Memory B cell (primary cell): Measurements from ENCODE around the gene TNKS1BP1.

ENCODE experiments used
- ATAC-seq: fragments of 150-1000 bp; cut with Tn5 transposase; 2 replicates; pipeline ENCODE4 v1.10.0; 2021; ENCODE audit warnings: low read depth, mild to moderate bottlenecking, moderate library complexity
- DNase-seq, 2 donors: peaks; one replicate each; pipeline ENCODE4 v3.0.0; 2022; ENCODE audit warnings: low spot score in 2 of 2
- H3K27ac Mint-ChIP-seq: one replicate; pipeline ENCODE4 v1.8.0; 2022; ENCODE audit warnings: mild to moderate bottlenecking, moderate library complexity, mixed read lengths
- H3K27me3 Mint-ChIP-seq: one replicate; pipeline ENCODE4 v1.8.0; 2022; ENCODE audit warnings: mixed read lengths
- H3K36me3 Mint-ChIP-seq: one replicate; pipeline ENCODE4 v1.8.0; 2022; ENCODE audit warnings: mild to moderate bottlenecking, mixed read lengths
- H3K4me1 Mint-ChIP-seq: one replicate; pipeline ENCODE4 v1.8.0; 2022; ENCODE audit warnings: mixed read lengths
- H3K4me3 Mint-ChIP-seq: one replicate; pipeline ENCODE4 v1.8.0; 2022; ENCODE audit warnings: mild to moderate bottlenecking, moderate library complexity, mixed read lengths
- H3K9me3 Mint-ChIP-seq: one replicate; pipeline ENCODE4 v1.8.0; 2022; ENCODE audit warnings: mixed read lengths

TNKS1BP1 gene

GRCh38 chr11:57318178-57318577, 6.6 kb downstream of the TNKS1BP1 start:
- Mint-ChIP-seq H3K27ac (no peak overlapping the region), H3K4me1 (peaks cover 12% of the 10 kb centered on the region), H3K4me3 (no peak overlapping the region), H3K27me3 (no peaks in the 10 kb centered on the region), H3K9me3 (no peaks in the 10 kb centered on the region), H3K36me3 (peaks cover 11% of the 10 kb centered on the region)
- no peak for DNase-seq
- ATAC-seq, result no peak

GRCh38 chr11:57316017-57316416, 8.7 kb downstream of the TNKS1BP1 start:
- Mint-ChIP-seq H3K4me3 (no peak overlapping the region), H3K9me3 (no peaks in the 10 kb centered on the region), H3K27me3 (peaks cover 4% of the 10 kb centered on the region), H3K27ac (no peak overlapping the region), H3K4me1 (peaks cover 6% of the 10 kb centered on the region), H3K36me3 (peaks cover 13% of the 10 kb centered on the region)
- DNase-seq (no peak), ATAC-seq (no peak)

- no peak for DNase-seq
- H3K27ac Mint-ChIP-seq, result no peak overlapping the region
- no peak for ATAC-seq
Measured at GRCh38 chr11:57315491-57315890, 9.3 kb downstream of the TNKS1BP1 start.

GRCh38 chr11:57314221-57314973, 10.4 kb downstream of the TNKS1BP1 start:
- Mint-ChIP-seq H3K36me3 (peaks cover 17% of the 10 kb centered on the region), H3K9me3 (no peaks in the 10 kb centered on the region), H3K4me1 (peaks cover 5% of the 10 kb centered on the region), H3K27me3 (peaks cover 4% of the 10 kb centered on the region), H3K4me3 (no peak overlapping the region), H3K27ac (no peak overlapping the region)
- no peak for DNase-seq
- ATAC-seq, result no peak

More at GRCh38 chr11:57315491-57315890, 9.3 kb downstream of the TNKS1BP1 start:
- peaks cover 5% of the 10 kb centered on the region for H3K4me1 Mint-ChIP-seq
- no peak overlapping the region for H3K4me3 Mint-ChIP-seq
- peaks cover 4% of the 10 kb centered on the region for H3K27me3 Mint-ChIP-seq
- peaks cover 11% of the 10 kb centered on the region for H3K36me3 Mint-ChIP-seq
- no peaks in the 10 kb centered on the region for H3K9me3 Mint-ChIP-seq

GRCh38 chr11:57313788-57314135, 11.0 kb downstream of the TNKS1BP1 start:
- Mint-ChIP-seq H3K9me3 (no peaks in the 10 kb centered on the region), H3K4me1 (peaks cover 3% of the 10 kb centered on the region), H3K27ac (no peak overlapping the region), H3K36me3 (peaks cover 16% of the 10 kb centered on the region), H3K27me3 (peaks cover 4% of the 10 kb centered on the region), H3K4me3 (no peak overlapping the region)
- DNase-seq, result no peak
- ATAC-seq, result no peak

- peaks cover 3% of the 10 kb centered on the region for H3K4me1 Mint-ChIP-seq
- H3K27me3 Mint-ChIP-seq, result peaks cover 4% of the 10 kb centered on the region
- DNase-seq (no peak), ATAC-seq (no peak)
- H3K27ac Mint-ChIP-seq, result no peak overlapping the region
- no peaks in the 10 kb centered on the region for H3K9me3 Mint-ChIP-seq
- no peak overlapping the region for H3K4me3 Mint-ChIP-seq
- peaks cover 16% of the 10 kb centered on the region for H3K36me3 Mint-ChIP-seq
Measured at GRCh38 chr11:57313071-57313787, 11.5 kb downstream of the TNKS1BP1 start.

GRCh38 chr11:57312511-57313021, 12.2 kb downstream of the TNKS1BP1 start:
- peaks cover 14% of the 10 kb centered on the region for H3K36me3 Mint-ChIP-seq
- H3K27ac Mint-ChIP-seq, result no peak overlapping the region
- H3K4me1 Mint-ChIP-seq, result peaks cover 3% of the 10 kb centered on the region
- ATAC-seq (no peak), DNase-seq (no peak)
- H3K9me3 Mint-ChIP-seq, result no peaks in the 10 kb centered on the region
- H3K4me3 Mint-ChIP-seq, result no peak overlapping the region
- peaks cover 4% of the 10 kb centered on the region for H3K27me3 Mint-ChIP-seq

- Mint-ChIP-seq H3K36me3 (peaks cover 14% of the 10 kb centered on the region), H3K27me3 (peaks cover 4% of the 10 kb centered on the region), H3K27ac (no peak overlapping the region), H3K4me3 (no peak overlapping the region), H3K4me1 (peaks cover 7% of the 10 kb centered on the region), H3K9me3 (no peaks in the 10 kb centered on the region)
- ATAC-seq (peak; percentile 37), DNase-seq (no peak)
Measured at GRCh38 chr11:57311109-57311936, 13.4 kb downstream of the TNKS1BP1 start.

- no peak overlapping the region for H3K27ac Mint-ChIP-seq
- no peaks in the 10 kb centered on the region for H3K9me3 Mint-ChIP-seq
- DNase-seq (no peak), ATAC-seq (no peak)
- peaks cover 7% of the 10 kb centered on the region for H3K4me1 Mint-ChIP-seq
- no peak overlapping the region for H3K4me3 Mint-ChIP-seq
- peaks cover 14% of the 10 kb centered on the region for H3K36me3 Mint-ChIP-seq
- peaks cover 4% of the 10 kb centered on the region for H3K27me3 Mint-ChIP-seq
Measured at GRCh38 chr11:57310630-57311086, 14.1 kb downstream of the TNKS1BP1 start.

GRCh38 chr11:57310091-57310490, 14.7 kb downstream of the TNKS1BP1 start:
- ATAC-seq (no peak), DNase-seq (no peak)
- no peak overlapping the region for H3K4me3 Mint-ChIP-seq
- peaks cover 4% of the 10 kb centered on the region for H3K27me3 Mint-ChIP-seq
- H3K36me3 Mint-ChIP-seq, result peaks cover 14% of the 10 kb centered on the region
- no peaks in the 10 kb centered on the region for H3K9me3 Mint-ChIP-seq
- no peak overlapping the region for H3K27ac Mint-ChIP-seq
- peaks cover 7% of the 10 kb centered on the region for H3K4me1 Mint-ChIP-seq

- Mint-ChIP-seq H3K36me3 (peaks cover 14% of the 10 kb centered on the region), H3K9me3 (no peaks in the 10 kb centered on the region), H3K27me3 (peaks cover 4% of the 10 kb centered on the region), H3K4me1 (peaks cover 7% of the 10 kb centered on the region), H3K27ac (no peak overlapping the region), H3K4me3 (no peak overlapping the region)
- DNase-seq (no peak), ATAC-seq (no peak)
Measured at GRCh38 chr11:57309106-57310059, 15.4 kb downstream of the TNKS1BP1 start.

- no peak overlapping the region for H3K27ac Mint-ChIP-seq
Measured at GRCh38 chr11:57308426-57309060, 16.2 kb downstream of the TNKS1BP1 start.

More at GRCh38 chr11:57308426-57309060, 16.2 kb downstream of the TNKS1BP1 start:
- Mint-ChIP-seq H3K4me3 (no peak overlapping the region), H3K4me1 (peaks cover 7% of the 10 kb centered on the region), H3K9me3 (no peaks in the 10 kb centered on the region), H3K27me3 (peaks cover 4% of the 10 kb centered on the region), H3K36me3 (peaks cover 12% of the 10 kb centered on the region)
- DNase-seq, result no peak
- no peak for ATAC-seq
